Tibial nerve (tissue), 4 donors: ENCODE measurements around the gene TEX44.

Experiments used
- EP300 ChIP-seq, 2 donors: sonication (generic); formaldehyde crosslinking; IDR thresholded peaks; one replicate each; pipeline ENCODE4 v1.6.1; 2017; ENCODE audit warnings: antibody characterized with exemption in 2 of 2, mild to moderate bottlenecking in 1 of 2
- POLR2A ChIP-seq, 2 donors: fragments of 450-650 bp; IDR thresholded peaks; one replicate each; pipeline ENCODE4 v1.6.1; 2017; ENCODE audit warnings: antibody characterized with exemption in 2 of 2, mild to moderate bottlenecking in 2 of 2, moderate library complexity in 2 of 2
- TF ChIP-seq, protein P1 (sequence below), 5 experiments: fragments of 200-600 bp in 3 of 5; fragments of 450-650 bp in 2 of 5; sonication (generic) in 3 of 5; IDR thresholded peaks; one replicate each; pipeline ENCODE4 v1.5.1; 2016 to 2019; ENCODE audit warnings: antibody characterized with exemption in 5 of 5, mild to moderate bottlenecking in 3 of 5, moderate library complexity in 2 of 5

DNA sequence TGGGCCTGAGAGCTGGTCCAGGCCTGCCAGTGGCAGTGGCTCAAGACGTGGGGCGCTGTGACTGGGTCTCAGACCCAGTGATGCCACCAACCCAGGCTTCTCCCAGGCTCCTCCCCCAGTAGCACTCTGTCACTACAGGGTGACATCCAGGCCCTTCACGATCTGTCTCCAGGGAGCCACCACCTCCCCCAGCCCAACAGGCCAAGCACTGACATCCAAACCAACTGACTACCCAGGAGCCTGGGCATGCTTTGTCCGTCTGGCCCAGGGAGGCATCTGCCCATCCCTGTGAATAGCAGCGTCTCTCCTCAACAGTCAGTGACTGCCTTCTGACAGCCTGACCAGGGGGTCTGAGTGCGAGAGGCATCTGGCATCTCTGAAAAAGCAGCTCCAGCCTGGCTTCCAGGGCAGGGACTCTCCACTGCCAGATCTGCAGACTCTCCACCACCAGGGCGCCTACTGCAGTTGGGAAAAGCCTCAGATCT is 13.0 kb downstream of the TEX44 start:
- TF ChIP-seq, protein P1, sequence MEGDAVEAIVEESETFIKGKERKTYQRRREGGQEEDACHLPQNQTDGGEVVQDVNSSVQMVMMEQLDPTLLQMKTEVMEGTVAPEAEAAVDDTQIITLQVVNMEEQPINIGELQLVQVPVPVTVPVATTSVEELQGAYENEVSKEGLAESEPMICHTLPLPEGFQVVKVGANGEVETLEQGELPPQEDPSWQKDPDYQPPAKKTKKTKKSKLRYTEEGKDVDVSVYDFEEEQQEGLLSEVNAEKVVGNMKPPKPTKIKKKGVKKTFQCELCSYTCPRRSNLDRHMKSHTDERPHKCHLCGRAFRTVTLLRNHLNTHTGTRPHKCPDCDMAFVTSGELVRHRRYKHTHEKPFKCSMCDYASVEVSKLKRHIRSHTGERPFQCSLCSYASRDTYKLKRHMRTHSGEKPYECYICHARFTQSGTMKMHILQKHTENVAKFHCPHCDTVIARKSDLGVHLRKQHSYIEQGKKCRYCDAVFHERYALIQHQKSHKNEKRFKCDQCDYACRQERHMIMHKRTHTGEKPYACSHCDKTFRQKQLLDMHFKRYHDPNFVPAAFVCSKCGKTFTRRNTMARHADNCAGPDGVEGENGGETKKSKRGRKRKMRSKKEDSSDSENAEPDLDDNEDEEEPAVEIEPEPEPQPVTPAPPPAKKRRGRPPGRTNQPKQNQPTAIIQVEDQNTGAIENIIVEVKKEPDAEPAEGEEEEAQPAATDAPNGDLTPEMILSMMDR (IDR thresholded peaks at IDR 0.05), result no peak
- TF ChIP-seq EP300 (IDR thresholded peaks at IDR 0.05) (no peak), POLR2A (IDR thresholded peaks at IDR 0.05) (no peak)
